Neural cell (in vitro differentiated cells): Measurements from ENCODE around the gene DMWD.

Experiments
- EZH2 ChIP-seq: fragments of 200-600, 300-800 bp; shearing (Covaris generic), sonication (generic); IDR thresholded peaks from 2 replicates; pipeline ENCODE4 v1.6.1; 2014; ENCODE audit warnings: antibody characterized with exemption, low read length, borderline replicate concordance, mild to moderate bottlenecking; ENCODE audit not compliant: insufficient read depth, poor library complexity, severe bottlenecking
- RAD21 ChIP-seq: fragments of 450-650 bp; conservative IDR thresholded peaks from 2 replicates; pipeline ENCODE4 v1.6.1; 2014; ENCODE audit warnings: antibody characterized with exemption, mild to moderate bottlenecking, moderate library complexity
- TF ChIP-seq, protein P1 (sequence below): fragments of 450-650 bp; IDR thresholded peaks from 2 replicates; pipeline ENCODE4 v1.5.1; 2014; ENCODE audit warnings: antibody characterized with exemption, mild to moderate bottlenecking, moderate library complexity; ENCODE audit not compliant: poor library complexity, severe bottlenecking

- no peak for TF ChIP-seq RAD21
- no peak for TF ChIP-seq EZH2
- TF ChIP-seq, protein P1, sequence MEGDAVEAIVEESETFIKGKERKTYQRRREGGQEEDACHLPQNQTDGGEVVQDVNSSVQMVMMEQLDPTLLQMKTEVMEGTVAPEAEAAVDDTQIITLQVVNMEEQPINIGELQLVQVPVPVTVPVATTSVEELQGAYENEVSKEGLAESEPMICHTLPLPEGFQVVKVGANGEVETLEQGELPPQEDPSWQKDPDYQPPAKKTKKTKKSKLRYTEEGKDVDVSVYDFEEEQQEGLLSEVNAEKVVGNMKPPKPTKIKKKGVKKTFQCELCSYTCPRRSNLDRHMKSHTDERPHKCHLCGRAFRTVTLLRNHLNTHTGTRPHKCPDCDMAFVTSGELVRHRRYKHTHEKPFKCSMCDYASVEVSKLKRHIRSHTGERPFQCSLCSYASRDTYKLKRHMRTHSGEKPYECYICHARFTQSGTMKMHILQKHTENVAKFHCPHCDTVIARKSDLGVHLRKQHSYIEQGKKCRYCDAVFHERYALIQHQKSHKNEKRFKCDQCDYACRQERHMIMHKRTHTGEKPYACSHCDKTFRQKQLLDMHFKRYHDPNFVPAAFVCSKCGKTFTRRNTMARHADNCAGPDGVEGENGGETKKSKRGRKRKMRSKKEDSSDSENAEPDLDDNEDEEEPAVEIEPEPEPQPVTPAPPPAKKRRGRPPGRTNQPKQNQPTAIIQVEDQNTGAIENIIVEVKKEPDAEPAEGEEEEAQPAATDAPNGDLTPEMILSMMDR, result no peak
These were observed 11.2 kb downstream of the DMWD start for GRCh38 chr19:45781214-45782161.
